Stomach (tissue), 19 donors: ENCODE measurements around the gene ODC1. TPM values are rescaled to one million over a fixed set of nuclear protein-coding genes. Genes with fewer than 3 reads are reported as not detected.
A peak's percentile ranks its signal among the peaks of the same experiment; 100 is the strongest.

Source experiments
- DNase-seq, 2 donors: peaks; one replicate each; pipeline versions ENCODE4 v3.0.0 to v3.0.0-alpha.2; 2013 to 2019
- H3K27ac ChIP-seq, 5 donors: fragments of 200-600 bp in 4 of 5; sonication (generic) in 4 of 5; one replicate each; pipeline ENCODE4 v1.5.1; 2013 to 2019; ENCODE audit warnings: mild to moderate bottlenecking in 1 of 5, moderate library complexity in 1 of 5
- H3K27me3 ChIP-seq, 3 donors: fragments of 200-600 bp; sonication (generic); one replicate each; pipeline ENCODE4 v1.5.1; 2017 to 2019; ENCODE audit warnings: mixed run types in 1 of 3
- H3K36me3 ChIP-seq, 4 donors: fragments of 200-600 bp; sonication (generic); 1 replicate in 3 of 4; 2 replicates in 1 of 4; pipeline ENCODE4 v1.5.1; 2016 to 2019
- H3K4me1 ChIP-seq, 4 donors: fragments of 200-600 bp; sonication (generic); one replicate each; pipeline ENCODE4 v1.5.1; 2016 to 2019
- H3K4me3 ChIP-seq, 4 donors: fragments of 200-600 bp; sonication (generic) in 3 of 4; one replicate each; pipeline ENCODE4 v1.5.1; 2016 to 2019; ENCODE audit warnings: mild to moderate bottlenecking in 1 of 4
- H3K9me3 ChIP-seq, 4 donors: fragments of 200-600 bp; sonication (generic); one replicate each; pipeline ENCODE4 v1.5.1; 2016 to 2019
- CTCF ChIP-seq, 7 experiments: fragments of 450-650 bp in 4 of 7; fragments of 200-600 bp in 3 of 7; sonication (generic) in 3 of 7; IDR thresholded peaks; one replicate each; pipeline ENCODE4 v1.5.1; 2016 to 2019; ENCODE audit warnings: antibody characterized with exemption in 7 of 7, control low read depth in 2 of 7, mild to moderate bottlenecking in 1 of 7
- EP300 ChIP-seq: sonication (generic); formaldehyde crosslinking; IDR thresholded peaks from one replicate; pipeline ENCODE4 v1.6.1; 2017; ENCODE audit warnings: antibody characterized with exemption
- POLR2A ChIP-seq, 4 donors: fragments of 450-650 bp; IDR thresholded peaks; one replicate each; pipeline ENCODE4 v1.6.1; 2016; ENCODE audit warnings: antibody characterized with exemption in 4 of 4, control low read depth in 2 of 4, mild to moderate bottlenecking in 1 of 4, moderate library complexity in 1 of 4
- POLR2AphosphoS5 ChIP-seq, 3 donors: sonication (generic); formaldehyde crosslinking; IDR thresholded peaks; one replicate each; pipeline ENCODE4 v1.6.1; 2016; ENCODE audit warnings: antibody characterized with exemption in 3 of 3
- WGBS, 5 donors: extraction: QIAGEN DNeasy Blood & Tissue Kit in 3 of 5; methylation state at CpG; one replicate each; pipeline versions ENCODE4 v1.1.5 to v1.1.7; 2013 to 2018; 5-methylcytosine and 5-hydroxymethylcytosine counted together
- intact Hi-C: fragments of 100-400 bp; cut with DNase I; formaldehyde crosslinking; loops from one replicate; pipeline ENCODE4 v1.15.1; 2023; ENCODE audit warnings: low total_unique reads
- long read RNA-seq, 10 donors: transcript quantifications; one replicate each; lab custom pipeline, GENCODE V29; 2026
- polyA plus RNA-seq, 3 donors: library from polyadenylated mRNA; stranded (reverse); fragments of 200-250 nt; gene quantifications; one replicate each; pipeline ENCODE4 v1.2.3, GENCODE V29; 2013
- total RNA-seq, 5 donors: library from RNA; depleted of rRNA; stranded (reverse); fragments of >200 nt; gene quantifications; one replicate each; pipeline versions ENCODE4 v1.1.0 to v1.2.3, GENCODE V29; 2014 to 2016
- donor health status: healthy with polysubstance abuse.
- donor health status: Bipolar disorder and iron deficiency.
- donor health status: healthy.

ODC1 gene
- total RNA-seq (100 to 1,000 TPM in 3 of 5 donors, 10 to 100 TPM in 2; 33.0 to 148 (median 113) TPM), polyA plus RNA-seq (10 to 100 TPM; 32.2 to 51.8 (median 36.2) TPM)
- long read RNA-seq, donor 1, partial matches to known transcripts: 20 of 24 reads
- long read RNA-seq, donor 1, other reads (novel, unspliced or antisense): 0 of 24 reads
- long read RNA-seq, donor 2, transcript ODC1-201 (12 exons, 2,653 nt): major isoform, 7 of 54 reads
- long read RNA-seq, donor 2, partial matches to known transcripts: 47 of 54 reads
- long read RNA-seq, donor 2, other reads (novel, unspliced or antisense): 0 of 54 reads
- long read RNA-seq, donor 3, transcript ODC1-201 (12 exons, 2,653 nt): major isoform, 13 of 20 reads
- long read RNA-seq, donor 3, partial matches to known transcripts: 7 of 20 reads
- long read RNA-seq, donor 3, other reads (novel, unspliced or antisense): 0 of 20 reads
- long read RNA-seq, donor 4, partial matches to known transcripts: 0 of 3 reads
- long read RNA-seq, donor 4, other reads (novel, unspliced or antisense): 0 of 3 reads
- long read RNA-seq, donor 5, transcript ODC1-201 (12 exons, 2,653 nt): major isoform, 23 of 35 reads
- long read RNA-seq, donor 5, partial matches to known transcripts: 12 of 35 reads
- long read RNA-seq, donor 5, other reads (novel, unspliced or antisense): 0 of 35 reads
- long read RNA-seq, donor 6: 0 reads
- long read RNA-seq, donor 7, transcript ODC1-201 (12 exons, 2,653 nt): major isoform, 26 of 26 reads
- long read RNA-seq, donor 7, partial matches to known transcripts: 0 of 26 reads
- long read RNA-seq, donor 7, other reads (novel, unspliced or antisense): 0 of 26 reads
- long read RNA-seq, donor 8, transcript ODC1-201 (12 exons, 2,653 nt): major isoform, 22 of 37 reads
- long read RNA-seq, donor 8, partial matches to known transcripts: 15 of 37 reads
- long read RNA-seq, donor 8, other reads (novel, unspliced or antisense): 0 of 37 reads
- long read RNA-seq, donor 9, transcript ODC1-201 (12 exons, 2,653 nt): major isoform, 18 of 57 reads
- long read RNA-seq, donor 9, partial matches to known transcripts: 39 of 57 reads
- long read RNA-seq, donor 9, other reads (novel, unspliced or antisense): 0 of 57 reads
- long read RNA-seq, donor 10, transcript ODC1-201 (12 exons, 2,653 nt): major isoform, 12 of 12 reads
- long read RNA-seq, donor 10, partial matches to known transcripts: 0 of 12 reads
- long read RNA-seq, donor 10, other reads (novel, unspliced or antisense): 0 of 12 reads

- Histone ChIP-seq H3K4me3 (peak within 1 kb of the TSS; percentile 65 to 70 (median 68)), H3K36me3 (peaks cover 10 to 19% (median 18%) of the 10 kb centered on the region in 4 donors), H3K27ac (peak within 1 kb of the TSS; percentile 92 to 99 (median 98)), H3K4me1 (peaks cover 32 to 75% (median 55%) of the 10 kb centered on the region in 4 donors), H3K9me3 (no peaks in the 10 kb centered on the region), H3K27me3 (no peaks in the 10 kb centered on the region)
- peak; percentile 97 to 98 for DNase-seq
- intact Hi-C loops: loop anchor here (10.0 kb wide), 1 partner anchor 227 kb away; no protein-coding TSS in a partner anchor
- WGBS, 5 donors: 0 to 10% (median 1%) methylated on average over 3 to 98 of the region's 99 CpGs
- TF ChIP-seq POLR2AphosphoS5 (IDR thresholded peaks at IDR 0.05): peak; percentile 37 to 73 (median 65)
- TF ChIP-seq POLR2A (IDR thresholded peaks at IDR 0.05): no peak
These were observed at the start of gene ODC1 for GRCh38 chr2:10447895-10448575. ODC1 (minus strand) TSS chr2:10448327; CDS start chr2:10445032, 3,295 bp downstream.

GRCh38 chr2:10497797-10498251, 49.7 kb upstream of the ODC1 start:
- TF ChIP-seq EP300: no peak
- TF ChIP-seq POLR2AphosphoS5 (IDR thresholded peaks at IDR 0.05): peak in 2 of 3 donors; percentile 66 to 86
- no peaks in the 10 kb centered on the region for H3K9me3 ChIP-seq
- peak; percentile 83 to 94 for DNase-seq
- H3K4me3 ChIP-seq: peak overlapping the region in 1 of 4 donors; percentile 10
- no peak overlapping the region for H3K27ac ChIP-seq
- peaks cover 0 to 22% (median 0%) of the 10 kb centered on the region in 3 donors for H3K27me3 ChIP-seq
- no peaks in the 10 kb centered on the region for H3K36me3 ChIP-seq
- peaks cover 0 to 20% (median 18%) of the 10 kb centered on the region in 4 donors for H3K4me1 ChIP-seq
- intact Hi-C loops: no loop called here
- 18 to 39% (median 27%) methylated on average over 6 to 24 of the region's 24 CpGs for WGBS, 5 donors

GRCh38 chr2:10495988-10496313, 47.8 kb upstream of the ODC1 start:
- H3K27ac ChIP-seq: no peak overlapping the region
- H3K36me3 ChIP-seq: no peaks in the 10 kb centered on the region
- peaks cover 0 to 5% (median 0%) of the 10 kb centered on the region in 4 donors for H3K9me3 ChIP-seq
- TF ChIP-seq POLR2AphosphoS5 (IDR thresholded peaks at IDR 0.05) (no peak), POLR2A (IDR thresholded peaks at IDR 0.05) (no peak)
- H3K4me1 ChIP-seq: peaks cover 0 to 20% (median 18%) of the 10 kb centered on the region in 4 donors
- H3K4me3 ChIP-seq: no peak overlapping the region
- intact Hi-C loops: no loop called here
- 85 to 93% (median 89%) methylated on average over 7 of the region's 7 CpGs for WGBS, 5 donors
- peaks cover 0 to 22% (median 0%) of the 10 kb centered on the region in 3 donors for H3K27me3 ChIP-seq
- DNase-seq: peak in 1 of 2 donors; percentile 14

- WGBS, 5 donors: 66 to 75% (median 70%) methylated on average over 24 of the region's 24 CpGs
- TF ChIP-seq CTCF (IDR thresholded peaks at IDR 0.05): no peak
- TF ChIP-seq POLR2AphosphoS5 (IDR thresholded peaks at IDR 0.05): no peak
- TF ChIP-seq EP300: no peak
- TF ChIP-seq POLR2A (IDR thresholded peaks at IDR 0.05): no peak
- Histone ChIP-seq H3K36me3 (no peaks in the 10 kb centered on the region), H3K27ac (no peak overlapping the region), H3K27me3 (peaks cover 0 to 22% (median 0%) of the 10 kb centered on the region in 3 donors), H3K9me3 (peaks cover 0 to 5% (median 0%) of the 10 kb centered on the region in 4 donors), H3K4me3 (no peak overlapping the region), H3K4me1 (peaks cover 0 to 22% (median 18%) of the 10 kb centered on the region in 4 donors)
- intact Hi-C loops: no loop called here
- DNase-seq: no peak
These were observed 47.3 kb upstream of the ODC1 start for GRCh38 chr2:10495311-10495987.
